PFSK-1 (cell line): ENCODE data around the gene SLC27A6.

Experiments
- FOXP2 ChIP-seq: optimal IDR thresholded peaks from 2 replicates; pipeline ENCODE3; 2011; ENCODE audit warnings: borderline replicate concordance, control low read depth, inconsistent platforms; ENCODE audit not compliant: insufficient read depth; ENCODE audit errors: extremely low read length, extremely low read depth
- POLR2AphosphoS5 ChIP-seq: IDR thresholded peaks from 2 replicates; pipeline ENCODE4 v1.6.1; 2012; ENCODE audit warnings: low read depth, mild to moderate bottlenecking, control low read depth, low read length, moderate library complexity
- SIN3A ChIP-seq: IDR thresholded peaks from 2 replicates; pipeline ENCODE4 v1.6.1; 2012; ENCODE audit warnings: mild to moderate bottlenecking, low read length, moderate library complexity, borderline replicate concordance; ENCODE audit not compliant: insufficient read depth
- TAF1 ChIP-seq: IDR thresholded peaks from 2 replicates; pipeline ENCODE4 v1.6.1; 2012; ENCODE audit warnings: low read length, control low read depth, borderline replicate concordance; ENCODE audit not compliant: insufficient read depth
- TF ChIP-seq, protein P1 (sequence below), 2 experiments: IDR thresholded peaks; 2 replicates each; pipeline versions ENCODE4 v1.6.1 to v1.8.0; 2011 to 2012; ENCODE audit warnings: low read depth in 2 of 2, low read length in 2 of 2, control low read depth in 1 of 2, inconsistent platforms in 1 of 2, mild to moderate bottlenecking in 1 of 2, moderate library complexity in 1 of 2; ENCODE audit not compliant: insufficient read depth in 1 of 2

Gene SLC27A6

DNA sequence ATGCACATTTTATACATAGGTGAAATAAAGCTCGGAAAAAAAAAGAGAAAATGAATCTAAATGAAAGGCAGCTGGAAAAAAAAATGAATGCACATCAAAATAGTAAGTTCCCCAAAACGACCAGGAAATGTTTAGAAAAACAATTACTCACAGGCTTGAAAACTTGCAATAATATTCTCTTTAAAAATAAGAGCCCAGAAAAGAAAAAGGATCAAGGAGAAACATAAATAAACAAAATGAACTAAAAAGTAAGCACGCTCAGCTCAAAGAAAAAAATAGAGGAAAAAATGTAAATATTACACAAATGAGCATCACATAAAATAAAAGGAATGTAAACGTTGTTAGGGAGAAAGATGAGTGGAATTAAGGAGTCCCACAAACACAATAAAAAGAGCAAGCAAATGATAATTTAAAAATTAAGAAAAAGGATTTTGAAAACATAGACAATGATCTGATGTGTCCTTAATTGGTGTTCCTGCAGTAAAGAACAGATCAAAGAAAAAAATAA is 54.2 kb downstream of the SLC27A6 start:
- TF ChIP-seq FOXP2 (no peak), TAF1 (no peak), SIN3A (no peak), POLR2AphosphoS5 (no peak)
- TF ChIP-seq, protein P1, sequence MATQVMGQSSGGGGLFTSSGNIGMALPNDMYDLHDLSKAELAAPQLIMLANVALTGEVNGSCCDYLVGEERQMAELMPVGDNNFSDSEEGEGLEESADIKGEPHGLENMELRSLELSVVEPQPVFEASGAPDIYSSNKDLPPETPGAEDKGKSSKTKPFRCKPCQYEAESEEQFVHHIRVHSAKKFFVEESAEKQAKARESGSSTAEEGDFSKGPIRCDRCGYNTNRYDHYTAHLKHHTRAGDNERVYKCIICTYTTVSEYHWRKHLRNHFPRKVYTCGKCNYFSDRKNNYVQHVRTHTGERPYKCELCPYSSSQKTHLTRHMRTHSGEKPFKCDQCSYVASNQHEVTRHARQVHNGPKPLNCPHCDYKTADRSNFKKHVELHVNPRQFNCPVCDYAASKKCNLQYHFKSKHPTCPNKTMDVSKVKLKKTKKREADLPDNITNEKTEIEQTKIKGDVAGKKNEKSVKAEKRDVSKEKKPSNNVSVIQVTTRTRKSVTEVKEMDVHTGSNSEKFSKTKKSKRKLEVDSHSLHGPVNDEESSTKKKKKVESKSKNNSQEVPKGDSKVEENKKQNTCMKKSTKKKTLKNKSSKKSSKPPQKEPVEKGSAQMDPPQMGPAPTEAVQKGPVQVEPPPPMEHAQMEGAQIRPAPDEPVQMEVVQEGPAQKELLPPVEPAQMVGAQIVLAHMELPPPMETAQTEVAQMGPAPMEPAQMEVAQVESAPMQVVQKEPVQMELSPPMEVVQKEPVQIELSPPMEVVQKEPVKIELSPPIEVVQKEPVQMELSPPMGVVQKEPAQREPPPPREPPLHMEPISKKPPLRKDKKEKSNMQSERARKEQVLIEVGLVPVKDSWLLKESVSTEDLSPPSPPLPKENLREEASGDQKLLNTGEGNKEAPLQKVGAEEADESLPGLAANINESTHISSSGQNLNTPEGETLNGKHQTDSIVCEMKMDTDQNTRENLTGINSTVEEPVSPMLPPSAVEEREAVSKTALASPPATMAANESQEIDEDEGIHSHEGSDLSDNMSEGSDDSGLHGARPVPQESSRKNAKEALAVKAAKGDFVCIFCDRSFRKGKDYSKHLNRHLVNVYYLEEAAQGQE (IDR thresholded peaks at IDR 0.05; ENCODE audit: insufficient read depth in 1 of 2, low read depth in 2 of 2, low read length in 2 of 2) = no peak

DNA sequence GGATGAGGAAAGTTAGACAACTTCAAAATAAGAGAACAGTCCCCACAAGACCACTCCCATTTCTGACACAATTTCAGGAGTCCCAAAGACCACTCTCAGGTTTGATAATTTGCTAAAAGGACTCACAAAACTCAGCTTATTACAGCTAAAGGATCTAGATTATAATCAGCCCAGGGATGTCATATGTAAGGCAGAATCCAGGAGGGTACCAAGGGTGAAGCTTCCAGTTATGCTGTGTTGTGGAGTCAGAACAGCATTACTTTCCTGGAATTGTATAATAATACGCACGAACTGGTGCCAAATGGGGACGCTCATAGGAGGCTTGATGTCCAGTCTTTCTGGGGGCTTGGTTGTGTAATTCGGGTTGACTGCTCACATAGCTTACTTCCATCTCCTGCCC is 55.4 kb downstream of the SLC27A6 start:
- TF ChIP-seq POLR2AphosphoS5 = no peak
- no peak for TF ChIP-seq TAF1
- TF ChIP-seq, protein P1 (IDR thresholded peaks at IDR 0.05; ENCODE audit: insufficient read depth in 1 of 2, low read depth in 2 of 2, low read length in 2 of 2) = no peak

DNA sequence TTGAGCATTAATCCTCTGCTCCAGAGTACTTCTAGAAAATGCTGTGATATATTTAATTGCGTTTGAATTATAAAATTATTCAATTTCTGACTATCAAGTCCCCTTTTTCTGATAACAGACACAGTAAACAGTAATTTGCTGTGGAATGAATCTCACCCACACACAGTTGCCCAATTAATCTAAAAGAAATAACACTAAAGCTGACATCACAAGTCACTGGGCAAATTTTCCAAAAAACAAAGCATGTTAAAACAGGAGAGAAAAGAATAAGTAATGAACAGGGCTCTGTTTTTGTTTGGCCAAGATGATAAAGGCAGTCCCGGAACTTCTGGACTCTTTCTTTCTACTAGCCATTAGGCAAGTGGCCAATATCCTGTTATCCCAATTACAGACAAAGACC is 56.5 kb downstream of the SLC27A6 start:
- TF ChIP-seq FOXP2 (no peak), POLR2AphosphoS5 (no peak), TAF1 (no peak), SIN3A (no peak)
- TF ChIP-seq, protein P1 (IDR thresholded peaks at IDR 0.05; ENCODE audit: insufficient read depth in 1 of 2, low read depth in 2 of 2, low read length in 2 of 2) = no peak

DNA sequence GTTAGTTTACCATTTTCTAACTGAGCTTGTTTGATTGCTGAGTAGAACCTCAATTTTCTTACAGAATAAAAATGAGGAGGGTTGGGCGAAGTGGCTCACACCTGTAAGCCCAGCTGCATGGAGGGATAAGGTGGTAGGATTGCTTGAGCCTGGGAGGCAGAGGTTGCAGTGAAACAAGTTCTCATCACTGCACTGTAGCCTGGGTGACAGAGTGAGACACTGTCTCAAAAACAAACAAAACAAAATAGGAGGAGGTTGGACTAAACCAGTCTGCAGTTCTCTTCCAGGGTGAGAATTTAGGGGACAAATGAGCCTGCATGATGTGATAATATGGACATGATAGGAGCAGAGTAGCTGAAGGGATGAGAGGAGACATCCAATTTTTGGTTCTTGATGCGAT is 57.3 kb downstream of the SLC27A6 start:
- TF ChIP-seq SIN3A (no peak), FOXP2 (no peak), TAF1 (no peak), POLR2AphosphoS5 (no peak)
- TF ChIP-seq, protein P1 (IDR thresholded peaks at IDR 0.05; ENCODE audit: insufficient read depth in 1 of 2, low read depth in 2 of 2, low read length in 2 of 2) = no peak

DNA sequence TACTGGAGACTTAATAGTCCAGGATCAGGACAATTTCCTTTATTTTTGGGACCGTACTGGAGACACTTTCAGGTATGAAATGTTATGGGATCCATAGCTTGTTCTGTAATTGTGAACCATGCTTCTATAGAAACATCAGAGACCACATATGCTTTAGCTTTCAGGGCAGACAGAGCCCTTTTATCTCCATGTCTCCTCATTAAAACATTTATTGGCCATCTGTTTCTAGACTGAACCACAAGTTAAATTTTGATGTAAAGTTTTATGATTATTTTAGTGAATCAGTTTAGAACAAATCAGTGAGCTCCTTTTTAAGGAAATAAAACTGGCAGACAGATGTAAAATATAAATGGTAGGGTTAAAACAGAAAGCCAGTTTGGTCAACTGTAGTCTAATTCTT is 62.0 kb downstream of the SLC27A6 start:
- TF ChIP-seq, protein P1 (IDR thresholded peaks at IDR 0.05; ENCODE audit: insufficient read depth in 1 of 2, low read depth in 2 of 2, low read length in 2 of 2) = no peak
- no peak for TF ChIP-seq TAF1
- no peak for TF ChIP-seq SIN3A
